ENCODE measurements around the gene SUMO4.
A peak's percentile ranks its signal among the peaks of the same experiment; 100 is the strongest.

Gene SUMO4

GRCh38 chr6:149446791-149447376 is 46.8 kb downstream of the SUMO4 start (continued):
- TF ChIP-seq, protein P1, sequence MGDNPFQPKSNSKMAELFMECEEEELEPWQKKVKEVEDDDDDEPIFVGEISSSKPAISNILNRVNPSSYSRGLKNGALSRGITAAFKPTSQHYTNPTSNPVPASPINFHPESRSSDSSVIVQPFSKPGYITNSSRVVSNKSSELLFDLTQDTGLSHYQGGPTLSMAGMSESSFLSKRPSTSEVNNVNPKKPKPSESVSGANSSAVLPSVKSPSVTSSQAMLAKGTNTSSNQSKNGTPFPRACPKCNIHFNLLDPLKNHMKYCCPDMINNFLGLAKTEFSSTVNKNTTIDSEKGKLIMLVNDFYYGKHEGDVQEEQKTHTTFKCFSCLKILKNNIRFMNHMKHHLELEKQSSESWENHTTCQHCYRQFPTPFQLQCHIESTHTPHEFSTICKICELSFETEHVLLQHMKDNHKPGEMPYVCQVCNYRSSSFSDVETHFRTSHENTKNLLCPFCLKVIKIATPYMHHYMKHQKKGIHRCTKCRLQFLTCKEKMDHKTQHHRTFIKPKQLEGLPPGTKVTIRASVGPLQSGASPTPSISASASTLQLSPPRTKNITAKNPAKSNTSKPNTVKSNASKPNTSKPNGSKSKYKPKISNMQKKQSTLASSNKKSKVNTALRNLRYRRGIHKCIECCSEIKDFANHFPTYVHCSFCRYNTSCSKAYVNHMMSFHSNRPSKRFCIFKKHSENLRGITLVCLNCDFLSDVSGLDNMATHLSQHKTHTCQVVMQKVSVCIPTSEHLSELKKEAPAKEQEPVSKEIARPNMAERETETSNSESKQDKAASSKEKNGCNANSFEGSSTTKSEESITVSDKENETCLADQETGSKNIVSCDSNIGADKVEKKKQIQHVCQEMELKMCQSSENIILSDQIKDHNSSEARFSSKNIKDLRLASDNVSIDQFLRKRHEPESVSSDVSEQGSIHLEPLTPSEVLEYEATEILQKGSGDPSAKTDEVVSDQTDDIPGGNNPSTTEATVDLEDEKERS (tag by site-specific recombination; IDR thresholded peaks at IDR 0.05) = no peak
- TF ChIP-seq ZBTB1 (tag by site-specific recombination; IDR thresholded peaks at IDR 0.05) = no peak
- TF ChIP-seq, protein P2, sequence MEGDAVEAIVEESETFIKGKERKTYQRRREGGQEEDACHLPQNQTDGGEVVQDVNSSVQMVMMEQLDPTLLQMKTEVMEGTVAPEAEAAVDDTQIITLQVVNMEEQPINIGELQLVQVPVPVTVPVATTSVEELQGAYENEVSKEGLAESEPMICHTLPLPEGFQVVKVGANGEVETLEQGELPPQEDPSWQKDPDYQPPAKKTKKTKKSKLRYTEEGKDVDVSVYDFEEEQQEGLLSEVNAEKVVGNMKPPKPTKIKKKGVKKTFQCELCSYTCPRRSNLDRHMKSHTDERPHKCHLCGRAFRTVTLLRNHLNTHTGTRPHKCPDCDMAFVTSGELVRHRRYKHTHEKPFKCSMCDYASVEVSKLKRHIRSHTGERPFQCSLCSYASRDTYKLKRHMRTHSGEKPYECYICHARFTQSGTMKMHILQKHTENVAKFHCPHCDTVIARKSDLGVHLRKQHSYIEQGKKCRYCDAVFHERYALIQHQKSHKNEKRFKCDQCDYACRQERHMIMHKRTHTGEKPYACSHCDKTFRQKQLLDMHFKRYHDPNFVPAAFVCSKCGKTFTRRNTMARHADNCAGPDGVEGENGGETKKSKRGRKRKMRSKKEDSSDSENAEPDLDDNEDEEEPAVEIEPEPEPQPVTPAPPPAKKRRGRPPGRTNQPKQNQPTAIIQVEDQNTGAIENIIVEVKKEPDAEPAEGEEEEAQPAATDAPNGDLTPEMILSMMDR (tag by site-specific recombination; IDR thresholded peaks at IDR 0.05) = no peak

GRCh38 chr6:149448821-149449453 is 48.9 kb downstream of the SUMO4 start:
- ChIA-PET POLR2A (no interaction called here), CTCF (interaction anchor here (1.4 to 1.7 kb wide), 2 partner anchors 11 to 17 kb away, joined by 3 to 6 read pairs; no protein-coding TSS in a partner anchor)
- H3K27ac ChIP-seq (ENCODE audit: extremely low read depth, low read depth, low read length) = no peak overlapping the region
- no peak overlapping the region for H3K4me3 ChIP-seq (ENCODE audit: low read depth, low read length)
- no peaks in the 10 kb centered on the region for H3K36me3 ChIP-seq (ENCODE audit: control insufficient read depth in 2 of 2, insufficient read depth in 1 of 2, low read length in 2 of 2)
- TF ChIP-seq ZNF776 (tag by site-specific recombination; IDR thresholded peaks at IDR 0.05; ENCODE audit: borderline replicate concordance) = no peak
- no peak for TF ChIP-seq KLF8 (tag by site-specific recombination; IDR thresholded peaks at IDR 0.05)
- TF ChIP-seq, protein P3, sequence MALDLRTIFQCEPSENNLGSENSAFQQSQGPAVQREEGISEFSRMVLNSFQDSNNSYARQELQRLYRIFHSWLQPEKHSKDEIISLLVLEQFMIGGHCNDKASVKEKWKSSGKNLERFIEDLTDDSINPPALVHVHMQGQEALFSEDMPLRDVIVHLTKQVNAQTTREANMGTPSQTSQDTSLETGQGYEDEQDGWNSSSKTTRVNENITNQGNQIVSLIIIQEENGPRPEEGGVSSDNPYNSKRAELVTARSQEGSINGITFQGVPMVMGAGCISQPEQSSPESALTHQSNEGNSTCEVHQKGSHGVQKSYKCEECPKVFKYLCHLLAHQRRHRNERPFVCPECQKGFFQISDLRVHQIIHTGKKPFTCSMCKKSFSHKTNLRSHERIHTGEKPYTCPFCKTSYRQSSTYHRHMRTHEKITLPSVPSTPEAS (tag by site-specific recombination; IDR thresholded peaks at IDR 0.05) = no peak
- no peak for TF ChIP-seq ZSCAN16 (tag by site-specific recombination; IDR thresholded peaks at IDR 0.05)
- TF ChIP-seq ZNF571 (tag by site-specific recombination; IDR thresholded peaks at IDR 0.05) = no peak
- TF ChIP-seq ZNF596 (tag by site-specific recombination; IDR thresholded peaks at IDR 0.05) = no peak
- TF ChIP-seq ZNF248 (tag by site-specific recombination; IDR thresholded peaks at IDR 0.05) = no peak
- peak; percentile 95 for TF ChIP-seq SCRT2 (tag by site-specific recombination; IDR thresholded peaks at IDR 0.05)
- no peaks in the 10 kb centered on the region for H3K4me1 ChIP-seq (ENCODE audit: control insufficient read depth, insufficient read depth, low read length)
- H3K9me3 ChIP-seq (ENCODE audit: control insufficient read depth, insufficient read depth, low read depth, low read length) = no peaks in the 10 kb centered on the region

DNA sequence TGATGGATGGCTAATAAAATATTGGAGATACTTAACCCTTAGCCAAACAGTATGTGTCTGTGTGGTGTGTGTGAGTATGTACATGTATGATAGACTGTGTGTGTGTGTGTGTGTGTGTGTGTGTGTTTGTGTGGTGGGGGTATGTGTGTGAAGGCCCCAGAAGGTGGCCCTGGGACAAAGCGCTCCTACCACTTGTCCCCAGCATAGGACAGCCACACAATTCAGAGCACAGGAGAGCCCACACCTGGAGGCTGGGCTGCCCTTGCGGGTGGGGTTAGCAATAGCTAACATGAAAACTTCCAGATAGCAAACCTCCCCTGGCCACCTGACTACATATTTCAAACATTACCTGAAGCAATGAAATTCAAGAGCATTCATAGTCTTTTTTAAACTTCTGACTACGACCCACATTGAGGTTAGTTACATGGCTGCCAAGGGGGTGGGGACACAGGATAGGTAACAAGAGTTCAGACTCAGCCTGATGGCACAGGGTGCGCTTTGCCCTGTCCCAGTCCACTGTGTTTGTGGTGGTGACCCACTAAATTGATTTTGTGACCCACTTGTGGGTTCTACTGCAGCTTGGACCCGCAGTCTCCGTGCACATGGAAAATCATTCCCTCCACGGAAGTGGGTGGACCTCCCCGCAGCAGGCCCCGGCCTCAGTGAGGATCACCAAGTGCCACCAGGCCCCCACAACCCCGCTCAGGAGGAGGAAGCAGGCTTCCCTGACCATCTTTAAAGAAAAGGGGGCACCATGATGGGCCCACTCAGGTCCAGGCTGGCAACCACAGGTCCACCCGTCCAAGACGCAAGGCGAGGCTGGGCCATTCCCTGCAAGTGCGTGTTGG is 50.0 kb downstream of the SUMO4 start:
- H3K27ac ChIP-seq (ENCODE audit: extremely low read depth, low read depth, low read length) = no peak overlapping the region
- ChIA-PET POLR2A (no interaction called here), CTCF (interaction anchor here (0.5 to 1.7 kb wide), 2 partner anchors 18 to 26 kb away, joined by 3 to 6 read pairs; no protein-coding TSS in a partner anchor)
- H3K4me1 ChIP-seq (ENCODE audit: control insufficient read depth, insufficient read depth, low read length) = no peaks in the 10 kb centered on the region
- H3K36me3 ChIP-seq (ENCODE audit: control insufficient read depth in 2 of 2, insufficient read depth in 1 of 2, low read length in 2 of 2) = no peaks in the 10 kb centered on the region
- no peak overlapping the region for H3K4me3 ChIP-seq (ENCODE audit: low read depth, low read length)
- no peak for TF ChIP-seq PRDM1 (tag by site-specific recombination; IDR thresholded peaks at IDR 0.05)
- no peak for TF ChIP-seq BCL11A (tag by site-specific recombination; IDR thresholded peaks at IDR 0.05; ENCODE audit: low read depth)
- TF ChIP-seq HOXC10 (CRISPR knock-in tag; IDR thresholded peaks at IDR 0.05) = no peak
- no peaks in the 10 kb centered on the region for H3K9me3 ChIP-seq (ENCODE audit: control insufficient read depth, insufficient read depth, low read depth, low read length)
